GM21423 (cell line): ENCODE data around the gene TEX19.
"Not testable (repeated sequence)": the region's sequence is repeated elsewhere in the genome, so short reads cannot be mapped to it uniquely, and the experiment has no call there.

Experiments used
- ATAC-seq: cut with Tn5 transposase; IDR thresholded peaks from one replicate; pipeline ENCODE4 v1.9.1; 2021; ENCODE audit warnings: mild to moderate bottlenecking, moderate library complexity; ENCODE audit not compliant: unreplicated experiment

Gene TEX19

GRCh38 chr17:82373731-82374625, 14.9 kb downstream of the TEX19 start:
- no peak for ATAC-seq

GRCh38 chr17:82374626-82375331, 15.7 kb downstream of the TEX19 start:
- no peak for ATAC-seq

GRCh38 chr17:82375359-82376041, 16.5 kb downstream of the TEX19 start:
- no peak for ATAC-seq

GRCh38 chr17:82376042-82376730, 17.1 kb downstream of the TEX19 start:
- no peak for ATAC-seq

GRCh38 chr17:82377294-82377693, 18.2 kb downstream of the TEX19 start:
- ATAC-seq, result not testable (repeated sequence)

- no peak for ATAC-seq
Observed at GRCh38 chr17:82377924-82378740, 19.1 kb downstream of the TEX19 start.

GRCh38 chr17:82378741-82379021, 19.6 kb downstream of the TEX19 start:
- ATAC-seq, result no peak

GRCh38 chr17:82380860-82381702, 22.0 kb downstream of the TEX19 start:
- no peak for ATAC-seq

- ATAC-seq, result not testable (repeated sequence)
Observed at GRCh38 chr17:82381703-82382009, 22.6 kb downstream of the TEX19 start.

- not testable (repeated sequence) for ATAC-seq
Observed at GRCh38 chr17:82382220-82382932, 23.3 kb downstream of the TEX19 start.

- ATAC-seq, result no peak
Observed at GRCh38 chr17:82382933-82383255, 23.8 kb downstream of the TEX19 start.

- ATAC-seq, result no peak
Observed at GRCh38 chr17:82383411-82383810, 24.4 kb downstream of the TEX19 start.

- ATAC-seq, result no peak
Observed at GRCh38 chr17:82384051-82384729, 25.1 kb downstream of the TEX19 start.

GRCh38 chr17:82384730-82385481, 25.9 kb downstream of the TEX19 start:
- no peak for ATAC-seq

GRCh38 chr17:82385559-82386254, 26.7 kb downstream of the TEX19 start:
- ATAC-seq, result no peak

- ATAC-seq, result no peak
Observed at GRCh38 chr17:82386255-82386831, 27.3 kb downstream of the TEX19 start.
